NCI-H2171 treated with DMSO at 0.1 percent for 48 hours (cell line): Measurements from ENCODE around the gene RADIL.

Experiments used
- DNase-seq: peaks from one replicate; lab custom pipeline; 2025; lab: John Stamatoyannopoulos, UW

The RADIL gene

DNA sequence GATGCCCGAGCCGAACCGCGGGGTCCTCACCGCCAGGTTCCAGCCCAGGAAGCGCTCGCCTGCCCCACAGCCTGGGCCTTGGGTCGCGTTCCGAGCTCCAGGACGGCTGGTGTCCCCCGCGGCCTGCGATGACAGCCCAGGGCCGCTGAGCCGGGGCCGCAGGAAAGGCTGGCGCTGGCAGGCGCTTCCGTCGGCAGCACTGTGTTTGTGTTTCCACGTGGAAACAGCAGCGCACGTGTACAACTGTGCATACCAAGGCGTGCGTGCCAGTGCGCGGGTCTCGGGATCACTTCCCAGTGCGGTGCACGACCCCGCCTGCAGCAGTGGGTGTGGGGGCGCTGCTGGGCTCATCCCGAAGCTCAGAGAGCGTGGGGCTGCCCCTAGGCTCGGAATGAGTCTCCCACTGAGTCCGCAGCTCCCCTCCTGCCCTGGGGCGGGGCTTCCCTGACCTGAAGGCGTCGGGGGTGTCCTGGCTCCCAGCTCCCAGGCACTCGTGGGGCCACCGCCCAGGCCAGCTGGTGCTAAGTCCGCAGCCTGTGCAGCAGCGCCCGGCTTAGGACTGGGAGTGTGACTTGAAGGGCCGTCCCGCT is 90.9 kb downstream of the RADIL start:
- DNase-seq = no peak

DNA sequence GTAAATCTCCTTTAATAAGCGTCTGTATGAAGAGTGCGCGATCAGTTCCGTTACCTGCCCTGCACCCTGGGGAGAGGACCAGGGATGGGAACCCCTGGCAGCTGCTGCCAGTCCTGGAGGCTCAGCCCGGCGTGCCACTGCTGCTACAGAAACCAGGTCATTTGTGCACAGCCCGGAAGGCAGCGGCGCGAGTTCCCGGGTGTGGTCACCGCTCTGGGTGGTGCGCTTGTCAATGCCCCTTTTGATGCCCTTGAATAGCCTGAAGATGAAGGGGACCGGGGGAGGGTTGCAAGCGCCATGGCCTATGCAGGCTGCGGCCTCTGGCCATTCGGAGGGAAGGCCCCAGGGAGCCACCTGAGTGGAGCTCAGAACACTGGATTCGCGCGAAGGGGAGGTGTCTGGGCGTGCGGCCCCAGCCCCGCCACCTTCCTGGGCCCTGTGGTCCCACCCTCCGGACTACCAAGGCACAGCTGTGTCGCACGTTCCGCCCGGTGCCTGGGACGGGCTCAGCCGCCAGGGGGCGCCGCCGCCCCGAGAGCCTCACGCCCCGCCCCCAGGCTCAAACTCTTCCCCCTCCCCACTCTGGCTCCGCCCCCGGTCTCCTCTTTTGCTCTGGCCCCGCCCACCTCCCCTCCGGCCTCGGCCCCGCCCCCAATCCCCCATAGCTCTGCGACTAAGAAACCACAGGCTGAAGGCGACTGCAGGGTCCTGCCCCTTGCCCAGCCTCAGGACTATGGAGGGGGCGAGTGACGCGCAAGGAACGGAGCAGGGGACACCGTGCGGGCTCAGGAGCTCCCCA is 91.6 kb downstream of the RADIL start:
- no peak for DNase-seq

DNA sequence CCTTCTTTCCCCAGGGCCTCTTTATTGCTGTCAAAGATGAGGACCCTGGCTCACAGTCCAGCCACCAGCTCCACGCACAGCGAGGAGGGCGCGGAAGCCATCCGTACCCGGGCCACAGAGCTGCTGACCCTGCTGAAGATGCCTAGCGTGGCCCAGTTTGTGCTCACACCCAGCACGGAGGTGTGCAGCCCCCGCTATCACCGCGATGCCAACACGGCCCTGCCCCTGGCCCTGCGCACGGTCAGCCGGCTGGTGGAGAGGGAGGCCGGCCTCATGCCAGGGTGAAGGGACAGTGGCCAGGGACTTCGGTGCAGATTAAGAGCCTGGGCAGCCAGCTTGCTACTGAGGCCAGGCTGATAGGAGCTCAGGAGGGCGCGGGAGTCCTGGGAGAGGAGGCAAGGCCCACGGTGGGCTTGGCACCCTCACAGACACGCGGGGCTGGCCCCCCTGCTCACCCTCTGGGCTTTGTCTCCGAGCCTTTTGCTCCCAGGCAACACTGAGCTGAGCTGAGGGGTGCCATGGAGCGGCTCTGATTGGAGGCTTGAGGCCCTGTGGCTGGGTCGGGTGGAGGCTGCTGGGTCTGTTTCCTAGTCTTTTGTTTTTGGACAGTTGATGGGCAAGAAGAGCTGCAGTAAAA is 92.3 kb downstream of the RADIL start:
- no peak for DNase-seq

DNA sequence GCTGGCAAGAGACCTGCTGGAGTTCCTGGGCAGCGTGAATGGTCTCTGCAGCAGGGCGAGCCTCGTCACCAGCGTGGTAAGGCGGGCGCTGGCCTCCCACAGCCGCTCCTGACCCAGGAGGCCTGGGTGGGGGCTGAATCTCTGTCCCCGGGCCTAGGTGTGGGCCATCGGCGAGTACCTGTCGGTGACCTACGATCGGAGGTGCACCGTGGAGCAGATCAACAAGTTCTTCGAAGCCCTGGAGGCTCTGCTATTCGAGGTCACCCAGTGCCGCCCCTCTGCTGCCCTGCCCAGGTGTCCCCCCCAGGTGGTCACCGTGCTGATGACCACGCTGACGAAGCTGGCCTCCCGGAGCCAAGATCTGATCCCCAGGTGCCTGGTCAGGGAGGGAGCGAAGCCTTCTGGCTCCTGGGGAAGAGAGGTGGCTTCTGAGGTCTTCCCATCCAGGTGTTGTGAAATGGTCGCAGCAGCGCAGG is 93.0 kb downstream of the RADIL start:
- no peak for DNase-seq

DNA sequence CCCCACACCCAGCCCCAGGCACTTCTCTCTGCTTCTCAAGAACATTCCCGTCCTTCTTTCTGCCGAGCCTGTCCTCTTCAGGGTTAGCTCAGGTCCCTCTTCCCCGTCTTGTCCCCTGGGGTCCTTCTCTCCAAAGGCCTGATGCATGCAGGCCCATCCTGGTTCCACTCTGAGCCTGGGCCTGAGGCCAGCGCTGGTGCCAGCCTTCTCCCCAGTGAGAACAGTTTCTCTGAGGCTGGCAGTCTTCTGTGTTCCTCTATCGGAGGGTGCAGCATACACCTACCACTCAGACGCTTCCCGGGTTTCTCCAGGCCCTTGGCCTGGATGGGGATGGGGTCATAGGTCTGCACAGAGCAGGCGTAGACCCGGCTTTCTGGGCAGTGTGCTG is 93.4 kb downstream of the RADIL start:
- DNase-seq = no peak

DNA sequence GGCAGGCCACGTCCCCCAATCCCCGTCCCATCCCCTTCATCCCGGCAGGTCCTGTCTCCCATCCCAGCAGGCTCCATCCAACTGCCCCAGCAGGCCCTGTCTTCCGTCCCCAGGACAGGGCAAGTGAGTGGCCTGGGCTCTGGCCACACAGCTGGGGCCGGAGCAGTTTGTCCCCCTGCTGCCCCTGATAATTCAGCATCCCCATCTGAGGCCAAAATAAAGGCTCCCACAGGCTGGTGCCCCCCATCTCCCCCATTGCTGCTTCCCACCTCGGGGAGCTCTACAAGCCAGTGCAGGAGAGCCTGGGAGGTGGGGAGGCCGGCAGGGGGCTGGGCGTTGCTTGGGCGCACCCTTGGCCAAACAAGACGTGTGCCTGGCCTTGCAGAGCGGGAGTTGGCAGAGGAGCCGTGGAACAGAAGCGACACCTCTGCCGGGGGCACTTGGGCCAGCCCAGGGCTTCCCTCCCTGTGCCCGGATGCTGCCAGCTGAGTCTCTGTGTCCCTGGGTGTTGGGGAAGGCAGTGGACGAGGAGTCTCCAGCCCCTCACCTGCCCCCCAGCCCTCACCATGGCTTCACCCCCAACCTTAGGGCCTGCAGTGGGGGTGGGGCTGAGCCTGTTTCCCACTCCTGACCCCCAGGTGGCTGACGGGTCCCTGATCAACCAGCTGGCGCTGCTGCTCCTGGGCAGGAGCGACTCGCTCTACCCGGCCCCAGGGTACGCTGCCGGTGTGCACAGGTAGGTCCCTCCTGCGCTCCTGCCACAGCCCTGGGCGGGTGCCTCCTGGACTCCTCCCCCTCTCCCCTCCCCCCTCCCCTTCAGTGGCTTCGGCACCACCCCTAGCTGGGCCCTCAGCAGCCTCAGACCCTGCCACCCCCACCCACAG is 94.1 kb downstream of the RADIL start:
- DNase-seq = no peak

DNA sequence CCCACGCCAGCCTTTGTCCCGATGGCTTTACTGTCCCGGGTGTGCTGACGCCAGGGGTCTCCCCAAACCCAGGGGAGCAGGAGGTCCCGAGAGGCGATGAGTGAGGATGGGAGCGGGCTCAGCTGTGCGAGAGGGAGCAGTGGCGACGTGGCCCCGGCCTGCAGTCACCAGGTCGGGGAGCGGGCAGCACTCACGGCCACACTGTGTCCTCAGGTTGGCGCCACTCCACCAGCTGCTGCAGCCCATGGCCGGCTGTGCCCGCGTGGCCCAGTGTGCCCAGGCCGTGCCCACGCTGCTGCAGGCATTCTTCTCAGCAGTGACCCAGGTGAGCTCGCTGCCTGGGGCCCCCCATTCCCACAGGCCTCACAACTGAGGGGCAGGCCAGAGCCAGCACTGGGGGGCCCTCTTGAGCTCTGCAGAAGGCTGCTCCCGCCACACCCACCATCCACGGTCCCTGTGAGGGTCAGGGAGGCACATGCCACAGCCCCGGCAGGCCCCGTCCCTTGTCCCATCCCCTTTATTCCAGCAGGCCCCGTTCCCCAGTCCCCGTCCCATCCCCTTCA is 94.8 kb downstream of the RADIL start:
- DNase-seq = no peak

DNA sequence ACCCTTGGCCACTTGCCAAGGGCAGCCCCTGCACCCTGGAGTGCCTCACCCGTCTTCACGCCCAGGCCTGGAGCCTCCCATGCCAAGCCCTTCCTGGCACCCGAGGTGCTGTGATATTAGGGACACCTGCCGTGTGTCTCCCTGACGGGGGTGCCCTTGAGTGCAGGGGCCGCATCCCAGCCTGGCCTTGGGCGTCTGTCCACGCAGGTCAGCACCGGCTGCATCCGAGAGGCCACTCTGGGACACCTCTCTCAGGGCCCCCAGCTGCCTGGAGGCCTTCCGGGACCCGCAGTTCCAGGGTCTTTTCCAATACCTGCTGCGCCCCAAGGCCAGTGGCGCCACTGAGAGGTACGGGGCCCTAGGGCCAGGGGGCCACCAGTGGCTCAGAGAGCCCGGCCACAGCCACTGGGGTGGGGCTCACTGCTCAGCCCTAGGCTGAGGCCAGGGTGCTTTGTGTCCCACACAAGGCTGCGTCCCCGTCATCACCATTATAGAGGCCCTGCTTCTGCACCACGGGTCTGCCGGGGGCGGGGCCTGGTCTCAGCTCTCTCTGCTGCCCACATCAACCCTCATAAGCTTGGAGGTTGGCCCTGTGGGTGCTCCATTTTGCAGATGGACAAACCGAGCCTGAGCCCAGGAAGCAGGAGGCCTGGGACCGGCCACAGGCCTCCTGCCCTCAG is 95.4 kb downstream of the RADIL start:
- no peak for DNase-seq

DNA sequence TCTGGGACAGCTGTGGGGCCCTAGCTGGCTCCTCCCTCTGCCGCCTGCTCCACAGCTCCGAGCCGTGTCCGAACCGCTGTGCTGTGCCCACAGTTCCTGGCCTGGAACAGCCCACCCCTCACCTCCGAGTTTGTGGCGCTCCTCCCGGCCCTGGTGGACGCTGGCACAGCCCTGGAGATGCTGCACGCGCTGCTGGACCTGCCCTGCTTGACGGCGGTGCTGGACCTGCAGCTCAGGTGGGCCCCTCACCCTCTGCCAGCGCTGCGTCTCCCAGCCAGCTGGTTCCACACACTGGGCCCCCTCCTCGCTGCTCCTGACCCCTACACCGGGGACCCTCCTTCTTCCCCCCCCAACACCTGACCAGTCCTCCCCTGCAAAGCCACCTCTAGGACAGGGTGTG is 96.0 kb downstream of the RADIL start:
- DNase-seq = no peak

DNA sequence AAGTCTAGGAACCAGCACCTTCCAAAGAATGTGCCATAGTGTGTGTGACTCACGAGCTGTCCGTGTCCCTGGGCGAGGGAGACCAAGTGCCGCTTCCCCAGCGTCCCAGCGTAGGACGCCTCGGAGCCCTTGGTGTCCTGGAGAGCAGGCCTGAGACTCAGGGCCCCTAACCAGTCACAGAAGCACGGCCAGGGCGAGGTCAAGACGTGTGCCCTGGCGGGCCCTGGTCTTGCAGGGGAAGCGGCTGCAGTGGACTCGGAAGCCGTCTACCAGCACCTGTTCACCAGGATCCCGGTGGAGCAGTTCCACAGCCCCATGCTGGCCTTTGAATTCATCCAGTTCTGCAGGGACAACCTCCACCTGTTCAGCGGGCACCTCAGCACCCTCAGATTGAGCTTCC is 97.5 kb downstream of the RADIL start:
- no peak for DNase-seq

DNA sequence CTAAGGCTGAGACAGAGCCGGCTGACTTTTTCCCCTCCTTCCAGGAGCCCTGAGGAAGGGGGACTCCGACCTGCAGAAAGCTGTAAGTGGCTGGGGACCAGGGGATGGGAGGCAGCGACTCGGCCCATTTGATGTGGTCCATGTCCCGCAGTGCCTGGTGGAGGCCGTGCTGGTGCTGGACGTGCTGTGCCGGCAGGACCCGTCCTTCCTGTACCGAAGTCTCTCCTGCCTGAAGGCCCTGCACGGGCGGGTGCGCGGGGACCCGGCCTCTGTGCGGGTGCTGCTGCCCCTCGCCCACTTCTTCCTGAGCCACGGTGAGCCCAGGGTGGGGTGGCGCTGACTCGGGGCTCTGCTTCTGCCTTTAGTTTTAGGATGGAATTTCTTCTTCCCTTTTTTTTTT is 98.1 kb downstream of the RADIL start:
- no peak for DNase-seq

DNA sequence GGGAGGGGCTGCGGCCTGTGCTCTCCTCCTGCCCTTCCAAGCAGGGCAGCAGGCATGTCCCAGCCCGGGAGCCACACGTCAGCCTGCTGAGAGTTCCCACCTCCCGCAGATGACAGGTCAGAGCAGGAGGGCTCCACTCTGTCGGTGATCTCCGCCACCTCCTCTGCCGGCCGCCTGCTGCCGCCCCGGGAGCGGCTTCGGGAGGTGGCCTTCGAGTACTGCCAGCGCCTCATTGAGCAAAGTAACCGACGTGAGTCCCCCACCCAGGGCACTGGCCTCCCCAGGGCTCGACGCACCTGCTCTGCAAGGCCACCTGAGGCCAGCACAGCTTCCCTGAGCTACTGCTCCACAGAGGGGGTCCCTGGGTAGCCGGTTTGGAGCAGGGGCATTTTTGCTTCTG is 98.7 kb downstream of the RADIL start:
- no peak for DNase-seq

DNA sequence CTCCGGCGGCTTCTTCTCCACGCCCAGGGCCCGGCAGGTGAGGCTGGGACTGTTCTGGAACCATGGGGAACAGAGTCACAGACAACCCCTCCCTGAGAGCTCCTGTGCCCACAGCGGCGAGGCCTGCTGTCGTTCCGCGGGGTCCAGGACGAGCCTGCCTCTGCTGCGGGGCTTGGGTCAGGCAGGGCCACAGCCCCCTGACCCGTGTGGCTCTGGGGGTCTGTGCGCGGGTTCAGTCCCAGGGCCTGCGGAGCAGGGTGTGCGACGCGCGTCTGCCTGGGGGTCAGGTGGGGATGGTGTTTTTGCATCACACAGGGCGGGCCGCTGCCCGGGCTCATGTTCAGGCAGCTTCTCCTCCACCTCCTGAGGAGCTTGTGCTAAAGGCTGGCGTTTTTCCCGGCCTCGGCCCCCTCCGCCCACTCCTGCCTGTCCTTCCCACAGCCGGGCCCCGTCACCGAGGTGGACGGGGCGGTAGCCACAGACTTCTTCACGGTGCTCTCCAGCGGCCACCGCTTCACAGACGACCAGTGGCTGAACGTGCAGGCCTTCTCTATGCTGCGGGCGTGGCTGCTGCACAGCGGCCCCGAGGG is 99.7 kb downstream of the RADIL start:
- no peak for DNase-seq

DNA sequence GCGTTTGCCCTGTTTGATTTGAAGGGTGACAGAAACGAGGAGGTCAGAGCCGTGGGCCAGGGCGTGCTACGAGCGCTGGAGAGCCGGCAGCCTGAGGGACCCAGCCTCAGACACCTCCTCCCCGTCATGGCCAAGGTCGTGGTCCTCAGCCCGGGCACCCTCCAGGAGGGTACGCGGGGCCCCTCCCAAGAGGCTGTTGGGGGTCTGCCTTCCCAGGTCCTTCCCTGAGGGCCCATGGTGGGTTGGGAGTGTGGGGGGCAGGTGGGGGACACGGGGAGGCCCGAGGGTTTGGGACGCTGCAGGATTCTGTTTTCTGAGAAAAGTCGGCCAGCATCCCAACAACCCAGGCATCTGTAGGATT is 100.2 kb downstream of the RADIL start:
- no peak for DNase-seq

DNA sequence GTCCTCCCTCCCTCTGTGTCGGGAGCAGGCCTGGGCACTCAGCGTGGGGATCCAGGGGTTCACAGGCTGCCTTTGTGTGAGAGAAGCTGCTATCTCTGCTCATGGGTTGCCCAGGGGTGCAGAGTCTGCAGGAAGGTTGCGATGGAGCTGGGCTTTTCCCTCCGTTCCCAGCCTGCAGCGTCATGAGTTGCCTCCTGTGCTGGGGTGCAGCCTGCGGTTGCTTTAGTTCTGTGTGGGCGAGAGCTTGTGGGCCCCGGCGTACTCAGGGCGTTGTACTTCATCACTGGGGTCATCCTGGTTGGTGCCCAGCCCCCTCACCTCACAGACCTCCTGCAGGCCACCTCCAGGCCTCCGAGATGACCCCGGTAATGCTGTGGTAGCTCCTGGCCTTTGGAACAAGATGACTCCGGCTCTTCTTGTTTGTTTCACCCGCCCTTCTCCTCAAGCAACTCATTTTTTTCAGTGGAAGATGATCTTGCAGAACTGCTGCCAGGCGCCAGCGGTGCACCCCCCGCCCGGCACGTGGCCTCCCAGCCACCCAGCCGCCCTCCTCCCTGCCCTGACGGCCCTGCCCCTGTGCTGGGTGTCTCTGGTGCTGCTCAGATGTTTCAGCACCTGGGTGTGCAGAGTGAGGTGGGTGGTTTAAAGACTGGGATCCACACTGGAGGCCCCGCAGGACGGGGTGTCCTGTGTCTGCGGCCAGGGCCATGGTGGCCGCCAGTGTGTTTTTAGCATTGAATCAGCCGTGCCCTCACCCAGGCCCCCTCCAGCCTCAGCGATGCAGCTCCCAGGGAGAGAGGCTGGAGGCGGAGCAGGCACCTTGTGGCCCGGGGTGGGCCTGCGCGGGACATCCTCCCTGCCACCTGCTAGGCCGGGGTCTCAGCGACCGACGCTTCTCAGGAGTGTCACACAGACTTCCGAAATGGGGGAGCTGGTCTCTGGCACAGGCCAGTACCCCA is 100.9 kb downstream of the RADIL start:
- DNase-seq = no peak

DNA sequence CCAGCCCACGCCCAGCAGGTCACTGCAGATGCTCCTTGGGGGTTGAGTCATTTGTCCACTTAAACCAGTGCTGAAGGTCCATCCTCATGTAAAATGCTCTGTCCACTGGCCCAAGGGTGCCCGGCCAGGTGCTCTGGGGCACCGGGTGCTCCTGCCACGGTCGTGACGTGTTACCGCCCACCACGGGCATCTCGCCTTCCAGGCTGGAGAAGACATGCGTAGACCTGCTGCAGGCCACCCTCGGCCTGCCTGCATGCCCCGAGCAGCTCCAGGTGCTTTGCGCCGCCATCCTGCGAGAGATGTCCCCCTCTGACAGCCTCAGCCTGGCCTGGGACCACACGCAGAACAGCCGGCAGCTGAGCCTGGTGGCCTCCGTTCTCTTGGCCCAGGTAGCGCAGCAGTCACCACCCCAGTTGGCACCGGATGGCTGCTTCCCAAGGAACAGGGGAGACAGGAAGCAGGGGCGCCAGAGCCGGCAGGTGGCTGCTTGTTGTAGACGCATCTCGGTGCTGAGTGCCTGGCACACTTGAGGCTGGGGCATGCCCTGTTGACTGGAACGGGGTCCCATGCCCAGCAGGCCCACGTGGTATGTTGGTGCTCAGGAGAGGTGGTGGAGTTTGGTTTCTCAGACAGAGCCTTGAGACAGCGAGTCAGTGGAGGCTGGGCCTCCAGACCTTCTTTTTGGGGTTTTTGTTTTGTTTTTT is 102.0 kb downstream of the RADIL start:
- no peak for DNase-seq

DNA sequence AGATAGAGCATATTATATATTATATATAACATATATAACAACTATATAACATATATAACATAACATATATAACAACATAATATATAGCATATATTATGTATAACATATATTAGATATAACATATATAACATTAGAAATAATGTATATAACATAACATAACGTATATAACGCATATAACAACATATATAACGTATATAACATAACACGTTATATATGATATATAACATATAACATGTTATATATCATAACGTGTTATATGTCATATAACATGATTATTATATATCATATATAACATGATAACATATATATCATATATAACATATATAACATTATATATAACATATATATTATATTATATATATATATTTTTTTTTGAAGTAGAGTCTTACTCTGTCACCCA is 104.4 kb downstream of the RADIL start:
- DNase-seq = no peak

DNA sequence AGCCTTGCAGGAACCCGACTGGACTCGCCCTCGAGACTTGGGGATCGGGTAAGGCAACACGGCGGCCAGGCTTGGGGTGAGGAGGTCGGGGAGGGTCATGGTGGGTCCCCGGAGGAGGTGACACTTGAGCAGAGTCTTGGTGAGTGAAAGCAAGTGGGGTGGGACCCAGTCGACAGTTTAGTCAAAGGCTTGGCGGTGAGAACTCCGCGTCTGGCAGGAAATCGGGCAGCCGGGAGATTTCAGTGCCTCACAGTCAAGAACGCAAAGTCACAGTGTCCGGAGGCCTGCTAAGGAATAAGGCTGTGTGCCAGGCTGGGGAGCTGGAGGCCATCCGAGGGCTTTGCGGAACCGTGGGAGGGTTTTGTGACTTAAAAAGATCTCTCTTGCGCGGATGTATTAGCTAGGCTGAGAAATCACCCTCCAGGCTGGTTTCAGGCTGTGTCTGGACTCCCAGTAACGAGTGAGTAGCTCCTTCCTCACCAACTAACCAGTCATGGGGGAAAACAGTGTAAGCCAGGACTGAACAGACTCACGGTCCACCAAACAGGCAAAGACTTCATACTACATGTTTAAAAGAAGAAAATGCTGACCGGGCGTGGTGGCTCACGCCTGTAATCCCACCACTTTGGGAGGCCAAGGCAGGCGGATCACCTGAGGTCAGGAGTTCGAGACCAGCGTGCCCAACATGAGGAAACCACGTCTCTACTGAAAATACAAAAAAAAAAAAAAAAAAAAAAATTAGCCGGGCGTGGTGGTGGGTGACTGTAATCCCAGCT is 107.5 kb downstream of the RADIL start:
- DNase-seq = no peak
